K562 (cell line): Measurements from ENCODE around the gene LMTK2. TPM values are rescaled to one million over a fixed set of nuclear protein-coding genes. Genes with fewer than 3 reads are reported as not detected.

ENCODE experiments used
- ATAC-seq: fragments of 200-7000 bp; cut with Tn5 transposase; 3 replicates; pipeline ENCODE4 v1.9.1; 2020; ENCODE audit warnings: moderate library complexity
- BruUV-seq: library from RNA; stranded (reverse); fragments of 400-500 nt; replicated peaks from 2 replicates; lab custom pipeline; 2021; lab: Mats Ljungman, UMichigan
- CTCF ChIA-PET: fragments of 300-600 bp; formaldehyde crosslinking; extraction: SDS; loops from one replicate; lab custom pipeline; 2021; ENCODE audit warnings: low intra/inter-chr PET ratio; lab: Yijun Ruan, JAX
- POLR2A ChIA-PET: fragments of 300-600, 350-650 bp; sonication (Branson Sonifier 250); formaldehyde crosslinking; extraction: SDS; loops from one replicate; lab custom pipeline; 2021; ENCODE audit warnings: antibody characterized with exemption, inconsistent platforms; lab: Yijun Ruan, JAX
- DNase-seq, 4 experiments: peaks; one replicate each; pipeline versions ENCODE4 v3.0.0 to v3.0.0-alpha.2; 2011 to 2018; ENCODE audit warnings: low spot score in 3 of 4, mixed read lengths in 3 of 4; ENCODE audit errors: extremely low read depth in 1 of 4
- FAIRE-seq: peaks from 2 replicates; lab custom pipeline; 2011; peaks lifted over from hg19 to GRCh38; lab: Jason Lieb, UNC
- H2AFZ ChIP-seq: 2 replicates; pipeline ENCODE4 v1.6.0; 2011; ENCODE audit warnings: low read depth, low read length, control low read depth, inconsistent platforms
- H3K27ac ChIP-seq: fragments of 200-600 bp; 3 replicates; pipeline ENCODE4 v1.8.0; 2011; ENCODE audit warnings: low read depth, mild to moderate bottlenecking, control low read depth, inconsistent platforms, low read length, moderate library complexity, mixed read lengths; ENCODE audit errors: extremely low read depth
- H3K27me3 ChIP-seq, 2 experiments: fragments of 300-600 bp in 1 of 2; 2 replicates in 1 of 2; 3 replicates in 1 of 2; pipeline versions ENCODE4 v1.6.0 to v1.8.0; 2011; ENCODE audit warnings: inconsistent platforms in 2 of 2, low read length in 2 of 2, mild to moderate bottlenecking in 1 of 2, mixed read lengths in 1 of 2, moderate library complexity in 1 of 2; ENCODE audit not compliant: control insufficient read depth in 2 of 2, insufficient read depth in 2 of 2
- H3K36me3 ChIP-seq: fragments of 300-600 bp; 3 replicates; pipeline ENCODE4 v1.8.0; 2011; ENCODE audit warnings: mild to moderate bottlenecking, low read length, inconsistent platforms; ENCODE audit not compliant: control insufficient read depth, insufficient read depth
- H3K4me1 ChIP-seq, 2 experiments: fragments of 200-600 bp in 1 of 2; replicated peaks in 1 of 2; 2 replicates in 1 of 2; 3 replicates in 1 of 2; pipeline versions ENCODE4 v1.5.1 to v1.8.0; 2011; ENCODE audit warnings: inconsistent platforms in 2 of 2, low read length in 2 of 2, mild to moderate bottlenecking in 1 of 2, mixed read lengths in 1 of 2, moderate library complexity in 1 of 2; ENCODE audit not compliant: control insufficient read depth in 2 of 2, insufficient read depth in 2 of 2
- H3K4me2 ChIP-seq: 2 replicates; pipeline ENCODE4 v1.6.1; 2011; ENCODE audit warnings: low read length, control low read depth, inconsistent platforms, mixed read lengths; ENCODE audit not compliant: insufficient read depth
- H3K4me3 ChIP-seq: fragments of 200-600 bp; sonication (generic), shearing (Covaris generic); 2 replicates; pipeline ENCODE4 v1.5.1; 2016; ENCODE audit warnings: control low read depth, inconsistent platforms
- H3K79me2 ChIP-seq: fragments of 200-600 bp; 3 replicates; pipeline ENCODE4 v1.8.0; 2011; ENCODE audit warnings: low read length, inconsistent platforms; ENCODE audit not compliant: control insufficient read depth, insufficient read depth
- H3K9ac ChIP-seq, 2 experiments: 2 replicates each; pipeline versions ENCODE4 v1.6.0 to v1.6.1; 2011; ENCODE audit warnings: low read depth in 2 of 2, low read length in 2 of 2, control low read depth in 1 of 2, inconsistent platforms in 1 of 2, mild to moderate bottlenecking in 1 of 2, mixed read lengths in 1 of 2; ENCODE audit not compliant: insufficient read depth in 1 of 2
- H3K9me1 ChIP-seq: one replicate; pipeline ENCODE4 v1.6.0; 2011; ENCODE audit warnings: inconsistent platforms, mild to moderate bottlenecking, low read length, moderate library complexity; ENCODE audit not compliant: control insufficient read depth, insufficient read depth
- H3K9me3 ChIP-seq: replicated peaks from 2 replicates; pipeline ENCODE4 v1.5.1; 2011; ENCODE audit warnings: low read depth, low read length, inconsistent platforms; ENCODE audit not compliant: control insufficient read depth, insufficient read depth
- H4K20me1 ChIP-seq: replicated peaks from 2 replicates; pipeline ENCODE4 v1.6.1; 2011; ENCODE audit warnings: low read length, inconsistent platforms, mixed read lengths; ENCODE audit not compliant: control insufficient read depth, insufficient read depth
- MCM7 ChIP-seq, 2 experiments: fragments of 450-650 bp; IDR thresholded peaks; 2 replicates each; pipeline ENCODE4 v1.6.1; 2016 to 2018
- POLR2G ChIP-seq: fragments of 200-400 bp; formaldehyde crosslinking; IDR thresholded peaks from 2 replicates; pipeline ENCODE4 v1.6.1; 2017; ENCODE audit warnings: low read depth, mild to moderate bottlenecking, antibody characterized with exemption, low read length, moderate library complexity
- RFX7 ChIP-seq: fragments of 250-450 bp; sonication (Bioruptor Pico); IDR thresholded peaks from 2 replicates; pipeline ENCODE4 v1.5.1; 2021; ENCODE audit warnings: mild to moderate bottlenecking
- ZC3H8 ChIP-seq: fragments of 450-650 bp; IDR thresholded peaks from 2 replicates; pipeline ENCODE4 v1.6.1; 2017
- WGBS: fragments of 100-300 bp; shearing (Covaris generic); methylation state at CpG from one replicate; pipeline ENCODE4 v1.1.6; 2016; ENCODE audit warnings: low coverage, mixed read lengths; ENCODE audit not compliant: insufficient coverage; ENCODE audit errors: missing lambda C conversion rate; 5-methylcytosine and 5-hydroxymethylcytosine counted together
- in situ Hi-C: fragments of 300-500 bp; cut with MboI; formaldehyde crosslinking; loops from 4 replicates; pipeline ENCODE4 v1.15.0; 2018; ENCODE audit warnings: inconsistent platforms, mixed read lengths
- intact Hi-C: fragments of 100-400 bp; cut with micrococcal nuclease; formaldehyde crosslinking; loops from 2 replicates; pipeline ENCODE4 v1.14.2; 2022
- polyA plus RNA-seq, 8 experiments: library from polyadenylated mRNA; depleted of rRNA in 4 of 8; stranded (reverse) in 5 of 8; unstranded in 3 of 8; fragments of >200 nt; fragmentation: Nextera tagmentation in 2 of 8; fragmentation: Illumina TruSeq in 1 of 8; extraction: Ambion mirVana in 2 of 8; extraction: Trizol in 1 of 8; gene quantifications; 2 replicates each; pipeline versions ENCODE4 v1.2.1 to v1.2.3, GENCODE V29; 2011 to 2014; ENCODE audit warnings: inconsistent platforms in 1 of 8, missing spikeins in 1 of 8
- total RNA-seq, 7 experiments: library from RNA; depleted of rRNA in 6 of 7; stranded (reverse); fragments of >200 nt in 6 of 7; fragmentation: Illumina TruSeq in 2 of 7; extraction: Trizol in 2 of 7; gene quantifications; 2 replicates each; pipeline versions ENCODE4 v1.2.1 to v1.2.3, GENCODE V29; 2011 to 2021; ENCODE audit warnings: low replicate concordance in 1 of 7

Gene LMTK2
- total and polyA plus RNA-seq, 9 of the 15 experiments (the other 6 are each of a cell fraction or from before 2014, with no cell fraction given): 0.78 to 16.4 (median 6.3) TPM

- BruUV-seq: no TSS peak
- CTCF ChIA-PET: interaction anchor here (0.6 kb wide), 1 partner anchor 210 kb away, joined by 4 read pairs; no protein-coding TSS in a partner anchor
- FAIRE-seq: no peak
These were observed 124.2 kb downstream of the LMTK2 start for GRCh38 chr7:98230746-98231471.

GRCh38 chr7:98231493-98232262, 125.0 kb downstream of the LMTK2 start:
- no peak overlapping the region for H3K4me2 ChIP-seq
- FAIRE-seq: no peak
- no peak for TF ChIP-seq MCM7 (IDR thresholded peaks at IDR 0.05)
- peak; percentile 32 for TF ChIP-seq POLR2G
- no peak overlapping the region for H3K27ac ChIP-seq
- peaks cover 0 to 45% of the 10 kb centered on the region in 2 experiments; a peak in 1 of 5 replicates for H3K4me1 ChIP-seq
- peaks cover 6% of the 10 kb centered on the region; the same call in 1 of the 2 replicates for H4K20me1 ChIP-seq
- no peaks in the 10 kb centered on the region for H3K9me1 ChIP-seq
- CTCF ChIA-PET: interaction anchor here (0.6 kb wide), 1 partner anchor 210 kb away, joined by 4 read pairs; no protein-coding TSS in a partner anchor
- H3K27me3 ChIP-seq: peaks cover 7 to 53% of the 10 kb centered on the region in 2 experiments
- no peaks in the 10 kb centered on the region for H3K9me3 ChIP-seq
- ATAC-seq: no peak
- no peaks in the 10 kb centered on the region for H3K36me3 ChIP-seq
- intact Hi-C loops: no loop called here
- WGBS: 56% methylated on average over 21 of the region's 25 CpGs
- in situ Hi-C loops: no loop called here
- BruUV-seq: no TSS peak
- H3K4me3 ChIP-seq: no peak overlapping the region
- H3K9ac ChIP-seq: 0 out of 4 replicates have a peak overlapping the region, but pooled peaks of 1 of the 2 experiments have one; percentile 62
- no peaks in the 10 kb centered on the region for H3K79me2 ChIP-seq
- peak in 2 of 4 experiments; percentile 10 to 13 for DNase-seq
- POLR2A ChIA-PET: no interaction called here
- no peak overlapping the region for H2AFZ ChIP-seq

More at GRCh38 chr7:98230746-98231471, 124.2 kb downstream of the LMTK2 start:
- POLR2A ChIA-PET: no interaction called here
- 56% methylated on average over 24 of the region's 30 CpGs for WGBS
- no peaks in the 10 kb centered on the region for H3K9me3 ChIP-seq
- H3K9ac ChIP-seq: no peak overlapping the region; a peak in 1 of 4 replicates
- no peak overlapping the region for H3K4me2 ChIP-seq
- peaks cover 0 to 43% of the 10 kb centered on the region in 2 experiments; a peak in 1 of 5 replicates for H3K4me1 ChIP-seq
- no peaks in the 10 kb centered on the region for H3K79me2 ChIP-seq
- DNase-seq (peak in 2 of 4 experiments; percentile 9 to 11), ATAC-seq (no peak)
- peaks cover 6% of the 10 kb centered on the region; the same call in 1 of the 2 replicates for H4K20me1 ChIP-seq
- in situ Hi-C loops: no loop called here
- H2AFZ ChIP-seq: no peak overlapping the region
- peaks cover 5 to 52% of the 10 kb centered on the region in 2 experiments for H3K27me3 ChIP-seq
- no peaks in the 10 kb centered on the region for H3K9me1 ChIP-seq
- intact Hi-C loops: no loop called here
- H3K4me3 ChIP-seq: no peak overlapping the region
- no peak overlapping the region for H3K27ac ChIP-seq
- no peaks in the 10 kb centered on the region for H3K36me3 ChIP-seq
- TF ChIP-seq RFX7 (CRISPR knock-in tag) (no peak), ZC3H8 (no peak)
